ENCODE measurements around the gene ING1.

Gene ING1

GRCh38 chr13:110676595-110677587 is 36.6 kb upstream of the ING1 start:
- H3K4me3 ChIP-seq (replicated peaks; ENCODE audit: low read depth, low read length): no peak overlapping the region
- TF ChIP-seq, protein P1, sequence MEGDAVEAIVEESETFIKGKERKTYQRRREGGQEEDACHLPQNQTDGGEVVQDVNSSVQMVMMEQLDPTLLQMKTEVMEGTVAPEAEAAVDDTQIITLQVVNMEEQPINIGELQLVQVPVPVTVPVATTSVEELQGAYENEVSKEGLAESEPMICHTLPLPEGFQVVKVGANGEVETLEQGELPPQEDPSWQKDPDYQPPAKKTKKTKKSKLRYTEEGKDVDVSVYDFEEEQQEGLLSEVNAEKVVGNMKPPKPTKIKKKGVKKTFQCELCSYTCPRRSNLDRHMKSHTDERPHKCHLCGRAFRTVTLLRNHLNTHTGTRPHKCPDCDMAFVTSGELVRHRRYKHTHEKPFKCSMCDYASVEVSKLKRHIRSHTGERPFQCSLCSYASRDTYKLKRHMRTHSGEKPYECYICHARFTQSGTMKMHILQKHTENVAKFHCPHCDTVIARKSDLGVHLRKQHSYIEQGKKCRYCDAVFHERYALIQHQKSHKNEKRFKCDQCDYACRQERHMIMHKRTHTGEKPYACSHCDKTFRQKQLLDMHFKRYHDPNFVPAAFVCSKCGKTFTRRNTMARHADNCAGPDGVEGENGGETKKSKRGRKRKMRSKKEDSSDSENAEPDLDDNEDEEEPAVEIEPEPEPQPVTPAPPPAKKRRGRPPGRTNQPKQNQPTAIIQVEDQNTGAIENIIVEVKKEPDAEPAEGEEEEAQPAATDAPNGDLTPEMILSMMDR (IDR thresholded peaks at IDR 0.05; ENCODE audit: low read depth, low read length, missing control alignments): no peak
- no peak for DNase-seq (ENCODE audit: extremely low read depth, low read depth)

DNA sequence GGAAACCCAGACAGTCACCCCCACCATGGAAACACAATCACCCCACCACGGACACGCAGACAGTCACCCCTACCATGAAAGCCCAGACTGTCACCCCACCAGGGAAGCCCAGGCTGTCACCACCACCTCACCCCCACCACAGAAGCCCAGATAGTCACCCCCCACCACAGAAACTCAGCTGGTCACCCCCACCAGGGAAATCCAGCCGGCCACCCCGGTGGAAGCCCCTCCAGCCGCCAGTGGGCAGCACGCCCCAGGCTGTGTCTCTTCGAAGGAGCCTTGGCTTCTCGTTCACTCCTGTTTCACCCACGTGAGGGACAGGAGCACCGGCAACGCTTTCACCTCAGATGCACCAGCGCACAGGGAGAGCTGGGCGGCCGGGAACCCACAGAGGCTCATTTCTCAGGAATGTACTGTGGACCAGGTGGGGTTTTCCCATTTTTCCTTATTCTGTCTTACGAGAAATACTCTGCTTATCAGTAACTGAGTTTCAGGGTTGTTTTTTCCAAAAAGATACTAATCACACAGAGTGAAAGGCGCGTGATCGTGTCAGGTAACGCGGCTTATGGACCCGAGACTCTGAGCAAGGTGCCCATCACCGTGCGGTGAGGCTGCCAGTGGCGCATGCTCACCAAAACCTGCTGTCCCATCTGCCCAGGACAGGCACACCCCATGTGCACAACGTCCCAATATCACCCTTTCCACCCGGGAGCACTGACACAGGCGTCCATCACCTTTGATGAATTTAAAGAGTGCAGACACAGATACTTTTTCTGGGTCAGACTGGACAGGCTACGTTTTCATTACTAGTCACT is 35.6 kb upstream of the ING1 start:
- H3K4me3 ChIP-seq (replicated peaks; ENCODE audit: low read depth, low read length): no peak overlapping the region
- TF ChIP-seq, protein P1 (IDR thresholded peaks at IDR 0.05; ENCODE audit: low read depth, low read length, missing control alignments): no peak
- DNase-seq (ENCODE audit: extremely low read depth, low read depth): no peak

- DNase-seq (ENCODE audit: extremely low read depth, low read depth): no peak
- TF ChIP-seq, protein P1 (IDR thresholded peaks at IDR 0.05; ENCODE audit: low read depth, low read length, missing control alignments): peak; percentile 42
- no peak overlapping the region for H3K4me3 ChIP-seq (replicated peaks; ENCODE audit: low read depth, low read length)
Measured at GRCh38 chr13:110680852-110681251, 32.6 kb upstream of the ING1 start.

DNA sequence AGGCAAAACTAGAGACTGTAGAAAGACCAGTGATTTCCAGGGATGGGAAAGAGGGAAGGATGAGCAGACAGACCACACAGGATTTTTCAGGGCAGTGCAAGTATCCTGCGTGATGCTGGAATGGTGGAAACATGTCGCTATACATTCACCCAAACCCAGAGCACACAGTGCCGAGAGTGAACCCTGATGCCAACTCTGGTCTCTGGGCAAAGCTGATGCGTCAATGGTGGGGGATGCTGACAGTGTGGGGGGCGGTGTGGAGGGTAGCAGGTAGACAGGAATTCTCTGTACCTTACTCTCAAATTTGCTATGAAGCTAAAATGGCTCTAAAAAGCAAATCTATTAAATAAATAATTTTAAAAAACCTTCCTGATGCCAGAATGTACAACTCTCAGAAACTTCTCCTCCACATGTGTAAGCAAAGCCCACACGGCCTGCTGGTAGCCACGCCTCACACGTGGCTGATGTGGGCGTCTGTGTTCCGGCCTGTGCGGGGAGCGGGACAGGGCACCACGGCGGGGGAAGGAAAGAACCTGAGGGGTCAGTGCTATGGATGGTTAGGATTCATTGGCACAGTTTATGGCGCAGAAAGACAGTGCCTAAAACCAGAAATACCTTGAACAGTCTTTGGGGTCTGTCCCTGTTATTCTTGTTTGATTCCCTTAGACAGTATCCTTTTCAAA is 31.5 kb upstream of the ING1 start:
- DNase-seq (ENCODE audit: extremely low read depth, low read depth): no peak
- TF ChIP-seq, protein P1 (IDR thresholded peaks at IDR 0.05; ENCODE audit: low read depth, low read length, missing control alignments): no peak
- H3K4me3 ChIP-seq (replicated peaks; ENCODE audit: low read depth, low read length): no peak overlapping the region

GRCh38 chr13:110682746-110683145 is 30.8 kb upstream of the ING1 start:
- TF ChIP-seq, protein P1 (IDR thresholded peaks at IDR 0.05; ENCODE audit: low read depth, low read length, missing control alignments): no peak
- H3K4me3 ChIP-seq (replicated peaks; ENCODE audit: low read depth, low read length): no peak overlapping the region
- no peak for DNase-seq (ENCODE audit: extremely low read depth, low read depth)

GRCh38 chr13:110683203-110683883 is 30.2 kb upstream of the ING1 start:
- no peak overlapping the region for H3K4me3 ChIP-seq (replicated peaks; ENCODE audit: low read depth, low read length)
- no peak for DNase-seq (ENCODE audit: extremely low read depth, low read depth)
- TF ChIP-seq, protein P1 (IDR thresholded peaks at IDR 0.05; ENCODE audit: low read depth, low read length, missing control alignments): peak; percentile 36
